NOMO-1 treated with DMSO at 0.1 percent for 48 hours (cell line): ENCODE data around the gene TIGD3.

ENCODE experiments used
- DNase-seq: peaks from one replicate; lab custom pipeline; 2025; ENCODE audit not compliant: unreplicated experiment; lab: John Stamatoyannopoulos, UW

The TIGD3 gene

GRCh38 chr11:65388731-65389130 lies 34.2 kb downstream of the TIGD3 start:
- no peak for DNase-seq

- DNase-seq = no peak
Observed at GRCh38 chr11:65389294-65389980, 34.9 kb downstream of the TIGD3 start.

GRCh38 chr11:65390099-65390941 lies 35.8 kb downstream of the TIGD3 start:
- DNase-seq = no peak

- DNase-seq = no peak
Observed at GRCh38 chr11:65390996-65391395, 36.4 kb downstream of the TIGD3 start.

- no peak for DNase-seq
Observed at GRCh38 chr11:65392186-65392829, 37.8 kb downstream of the TIGD3 start.

GRCh38 chr11:65392899-65393298 lies 38.3 kb downstream of the TIGD3 start:
- no peak for DNase-seq

- no peak for DNase-seq
Observed at GRCh38 chr11:65393513-65394079, 39.0 kb downstream of the TIGD3 start.

- DNase-seq = no peak
Observed at GRCh38 chr11:65394125-65394536, 39.6 kb downstream of the TIGD3 start.

- no peak for DNase-seq
Observed at GRCh38 chr11:65395961-65396530, 41.5 kb downstream of the TIGD3 start.

GRCh38 chr11:65396769-65397745 lies 42.5 kb downstream of the TIGD3 start:
- DNase-seq = no peak

- no peak for DNase-seq
Observed at GRCh38 chr11:65398362-65398910, 43.9 kb downstream of the TIGD3 start.

GRCh38 chr11:65399249-65399648 lies 44.7 kb downstream of the TIGD3 start:
- no peak for DNase-seq

- DNase-seq = no peak
Observed at GRCh38 chr11:65399845-65400244, 45.3 kb downstream of the TIGD3 start.

- no peak for DNase-seq
Observed at GRCh38 chr11:65400307-65401072, 45.9 kb downstream of the TIGD3 start.

GRCh38 chr11:65401073-65401802 lies 46.7 kb downstream of the TIGD3 start:
- DNase-seq = no peak

GRCh38 chr11:65401803-65402248 lies 47.3 kb downstream of the TIGD3 start:
- DNase-seq = no peak

GRCh38 chr11:65402790-65403189 lies 48.2 kb downstream of the TIGD3 start:
- no peak for DNase-seq

- DNase-seq = peak; percentile 81
Observed at GRCh38 chr11:65403607-65404121, 49.1 kb downstream of the TIGD3 start.
